Measurements from ENCODE around the gene LONP1. TPM values are rescaled to one million over a fixed set of nuclear protein-coding genes. Genes with fewer than 3 reads are reported as not detected.
"Not testable (repeated sequence)": the region's sequence is repeated elsewhere in the genome, so short reads cannot be mapped to it uniquely, and the experiment has no call there.

The LONP1 gene
- total RNA-seq, 2 experiments from 2014 or later: 178 to 181 TPM

- CTCF ChIA-PET: interaction anchor here (1.2 to 5.6 kb wide), 4 partner anchors 16 to 113 kb away, joined by 3 to 103 read pairs (median 6); partner anchors contain the start of genes CATSPERD and LONP1
- H3K9me3 Mint-ChIP-seq: no peaks in the 10 kb centered on the region
- no peaks in the 10 kb centered on the region for H3K27me3 Mint-ChIP-seq
- H3K27ac Mint-ChIP-seq: peak overlapping the region; percentile 95
- intact Hi-C loops (cut with micrococcal nuclease): loop anchor here (1.0 to 2.0 kb wide), 3 partner anchors 11 to 100 kb away; partner anchors contain the start of genes DUS3L and MICOS13
- H3K4me3 Mint-ChIP-seq: peak overlapping the region; percentile 96
- peak; percentile 76 for DNase-seq
- H3K36me3 Mint-ChIP-seq: peaks cover 42% of the 10 kb centered on the region
- POLR2A ChIA-PET: interaction anchor here (0.7 to 4.0 kb wide), 10 partner anchors 9 to 213 kb away, joined by 3 to 70 read pairs (median 5); partner anchors contain the start of genes CATSPERD, LONP1, NDUFA11 and SAFB
- H3K4me1 Mint-ChIP-seq (ENCODE audit: low read depth): peaks cover 31% of the 10 kb centered on the region
Measured at GRCh38 chr19:5690955-5691821, 28.8 kb downstream of the LONP1 start.

- Mint-ChIP-seq H3K4me1 (ENCODE audit: low read depth) (peaks cover 31% of the 10 kb centered on the region), H3K27me3 (no peaks in the 10 kb centered on the region), H3K4me3 (peak within 1 kb of the TSS; percentile 96), H3K9me3 (no peaks in the 10 kb centered on the region), H3K27ac (peak within 1 kb of the TSS; percentile 95), H3K36me3 (peaks cover 42% of the 10 kb centered on the region)
- intact Hi-C loops (cut with micrococcal nuclease): loop anchor here (1.0 to 2.0 kb wide), 3 partner anchors 10 to 100 kb away; partner anchors contain the start of genes DUS3L and MICOS13
- CTCF ChIA-PET: interaction anchor here (0.6 to 5.6 kb wide), 32 partner anchors 8 to 899 kb away, joined by 3 to 103 read pairs (median 4); partner anchors contain the start of genes CATSPERD, FEM1A, LONP1 and MICOS13
- peak; percentile 99 for DNase-seq
- POLR2A ChIA-PET: interaction anchor here (0.5 to 4.0 kb wide), 10 partner anchors 11 to 213 kb away, joined by 3 to 70 read pairs (median 4); partner anchors contain the start of genes CATSPERD, LONP1, NDUFA11 and SAFB
Measured at GRCh38 chr19:5690125-5690954, 29.6 kb downstream of the LONP1 start, which contains the start of gene RPL36. Gene RPL36 (plus strand): TSS chr19:5690295. CDS start chr19:5690508, 213 bp downstream.

- peak overlapping the region; percentile 24 for H3K4me3 Mint-ChIP-seq
- peaks cover 32% of the 10 kb centered on the region for H3K36me3 Mint-ChIP-seq
- ChIA-PET POLR2A (interaction anchor here (2.1 to 4.0 kb wide), 3 partner anchors 30 to 32 kb away, joined by 11 to 70 read pairs (median 13); partner anchors contain the start of genes CATSPERD and LONP1), CTCF (interaction anchor here (1.1 to 5.6 kb wide), 7 partner anchors 13 to 116 kb away, joined by 4 to 103 read pairs (median 6); partner anchors contain the start of genes CATSPERD, LONP1, NRTN and SAFB)
- not testable (repeated sequence) for H3K27me3 Mint-ChIP-seq, DNase-seq, H3K9me3 Mint-ChIP-seq, H3K27ac Mint-ChIP-seq
- intact Hi-C loops (cut with micrococcal nuclease): loop anchor here (10.0 kb wide), 1 partner anchor 266 kb away; no protein-coding TSS in a partner anchor
- H3K4me1 Mint-ChIP-seq (ENCODE audit: low read depth): peaks cover 31% of the 10 kb centered on the region
Measured at GRCh38 chr19:5688262-5688881, 31.6 kb downstream of the LONP1 start.

GRCh38 chr19:5687360-5688198 is 32.4 kb downstream of the LONP1 start:
- intact Hi-C loops (cut with micrococcal nuclease): loop anchor here (10.0 kb wide), 1 partner anchor 267 kb away; no protein-coding TSS in a partner anchor
- no peak for DNase-seq
- H3K4me3 Mint-ChIP-seq: peak overlapping the region; percentile 71
- no peak overlapping the region for H3K27ac Mint-ChIP-seq
- CTCF ChIA-PET: interaction anchor here (0.6 to 5.6 kb wide), 13 partner anchors 9 to 117 kb away, joined by 3 to 103 read pairs (median 5); partner anchors contain the start of genes CATSPERD, DUS3L and LONP1
- POLR2A ChIA-PET: interaction anchor here (1.3 to 2.3 kb wide), 6 partner anchors 8 to 141 kb away, joined by 3 to 13 read pairs (median 4); partner anchors contain the start of genes CATSPERD, DUS3L, LONP1 and SAFB
- no peaks in the 10 kb centered on the region for H3K27me3 Mint-ChIP-seq
- peaks cover 24% of the 10 kb centered on the region for H3K4me1 Mint-ChIP-seq (ENCODE audit: low read depth)
- no peaks in the 10 kb centered on the region for H3K9me3 Mint-ChIP-seq
- peaks cover 26% of the 10 kb centered on the region for H3K36me3 Mint-ChIP-seq

GRCh38 chr19:5686647-5687359 is 33.1 kb downstream of the LONP1 start:
- Mint-ChIP-seq H3K4me1 (ENCODE audit: low read depth) (peaks cover 20% of the 10 kb centered on the region), H3K9me3 (no peaks in the 10 kb centered on the region), H3K36me3 (peaks cover 18% of the 10 kb centered on the region), H3K27ac (peak overlapping the region; percentile 67), H3K4me3 (peak overlapping the region; percentile 71), H3K27me3 (no peaks in the 10 kb centered on the region)
- ChIA-PET CTCF (interaction anchor here (0.6 to 5.6 kb wide), 13 partner anchors 8 to 117 kb away, joined by 3 to 103 read pairs (median 5); partner anchors contain the start of genes CATSPERD, DUS3L and LONP1), POLR2A (interaction anchor here (0.6 to 2.3 kb wide), 7 partner anchors 9 to 1663 kb away, joined by 3 to 13 read pairs (median 4); partner anchors contain the start of genes CATSPERD, DUS3L, LONP1 and SAFB)
- DNase-seq: peak; percentile 99
- intact Hi-C loops (cut with micrococcal nuclease): loop anchor here (1.0 to 10.0 kb wide), 3 partner anchors 33 to 268 kb away; partner anchors contain the start of genes CATSPERD, LONP1 and VMAC

GRCh38 chr19:5686326-5686646 is 33.7 kb downstream of the LONP1 start:
- CTCF ChIA-PET: interaction anchor here (0.6 to 5.6 kb wide), 5 partner anchors 9 to 118 kb away, joined by 3 to 103 read pairs (median 3); partner anchors contain the start of genes CATSPERD and LONP1
- intact Hi-C loops (cut with micrococcal nuclease): loop anchor here (1.0 to 10.0 kb wide), 3 partner anchors 34 to 269 kb away; partner anchors contain the start of genes CATSPERD, LONP1 and VMAC
- H3K36me3 Mint-ChIP-seq: peaks cover 13% of the 10 kb centered on the region
- DNase-seq: no peak
- POLR2A ChIA-PET: interaction anchor here (0.6 to 2.3 kb wide), 6 partner anchors 32 to 1664 kb away, joined by 3 to 13 read pairs (median 4); partner anchors contain the start of genes CATSPERD, DUS3L, LONP1 and SAFB
- peak overlapping the region; percentile 67 for H3K27ac Mint-ChIP-seq
- H3K27me3 Mint-ChIP-seq: no peaks in the 10 kb centered on the region
- peaks cover 25% of the 10 kb centered on the region for H3K4me1 Mint-ChIP-seq (ENCODE audit: low read depth)
- H3K9me3 Mint-ChIP-seq: no peaks in the 10 kb centered on the region
- H3K4me3 Mint-ChIP-seq: peak overlapping the region; percentile 71

GRCh38 chr19:5684694-5685430 is 35.1 kb downstream of the LONP1 start:
- CTCF ChIA-PET: no interaction called here
- H3K36me3 Mint-ChIP-seq: no peaks in the 10 kb centered on the region
- peaks cover 22% of the 10 kb centered on the region for H3K4me1 Mint-ChIP-seq (ENCODE audit: low read depth)
- intact Hi-C loops (cut with micrococcal nuclease): loop anchor here (10.0 kb wide), 1 partner anchor 270 kb away; no protein-coding TSS in a partner anchor
- DNase-seq: no peak
- H3K9me3 Mint-ChIP-seq: no peaks in the 10 kb centered on the region
- no peak overlapping the region for H3K4me3 Mint-ChIP-seq
- POLR2A ChIA-PET: no interaction called here
- no peaks in the 10 kb centered on the region for H3K27me3 Mint-ChIP-seq
- H3K27ac Mint-ChIP-seq: no peak overlapping the region

- H3K4me3 Mint-ChIP-seq: no peak overlapping the region
- no peaks in the 10 kb centered on the region for H3K27me3 Mint-ChIP-seq
- intact Hi-C loops (cut with micrococcal nuclease): loop anchor here (10.0 kb wide), 1 partner anchor 271 kb away; no protein-coding TSS in a partner anchor
- H3K9me3 Mint-ChIP-seq: no peaks in the 10 kb centered on the region
- peaks cover 24% of the 10 kb centered on the region for H3K4me1 Mint-ChIP-seq (ENCODE audit: low read depth)
- ChIA-PET POLR2A (no interaction called here), CTCF (no interaction called here)
- H3K27ac Mint-ChIP-seq: no peak overlapping the region
- DNase-seq: no peak
- H3K36me3 Mint-ChIP-seq: no peaks in the 10 kb centered on the region
Measured at GRCh38 chr19:5683177-5683886, 36.6 kb downstream of the LONP1 start.

All from activated CD4-positive, alpha-beta memory T cell treated with anti-CD3 and anti-CD28 coated beads for 36 hours (primary cell).